ENCODE results near the gene ATF6.
A peak's percentile ranks its signal among the peaks of the same experiment; 100 is the strongest.

DNA sequence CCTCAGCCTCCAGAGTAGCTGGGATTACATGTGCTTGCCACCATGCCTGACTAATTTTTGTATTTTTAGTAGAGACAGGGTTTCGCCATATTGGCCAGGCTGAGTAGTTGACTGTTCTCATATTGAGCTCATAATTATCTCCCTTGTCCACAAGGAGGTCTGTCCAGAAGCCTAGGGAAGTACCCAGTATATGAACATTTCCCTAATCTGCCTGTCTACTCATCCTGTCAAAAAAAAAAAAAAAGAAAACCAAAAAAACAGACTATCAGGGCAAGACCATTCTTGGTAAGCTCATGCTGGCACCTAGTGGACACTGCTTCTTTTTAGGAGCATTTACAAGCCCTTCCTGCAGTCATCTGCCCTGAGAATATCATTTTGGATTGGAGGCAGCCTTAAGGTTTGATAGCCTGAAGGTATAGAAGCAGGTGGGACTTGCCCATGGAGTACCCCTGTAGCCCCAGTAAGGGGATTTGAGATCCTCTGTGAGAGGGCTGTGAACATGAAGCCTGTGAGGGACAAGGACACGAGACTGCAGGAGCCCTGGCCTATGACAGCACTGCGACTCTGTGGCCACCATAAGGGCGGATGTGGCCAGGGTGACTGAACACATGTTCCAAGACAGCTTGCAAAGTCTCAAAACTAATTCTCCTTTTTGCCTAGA is 27.4 kb upstream of the ATF6 start:
- TF ChIP-seq, protein P1, sequence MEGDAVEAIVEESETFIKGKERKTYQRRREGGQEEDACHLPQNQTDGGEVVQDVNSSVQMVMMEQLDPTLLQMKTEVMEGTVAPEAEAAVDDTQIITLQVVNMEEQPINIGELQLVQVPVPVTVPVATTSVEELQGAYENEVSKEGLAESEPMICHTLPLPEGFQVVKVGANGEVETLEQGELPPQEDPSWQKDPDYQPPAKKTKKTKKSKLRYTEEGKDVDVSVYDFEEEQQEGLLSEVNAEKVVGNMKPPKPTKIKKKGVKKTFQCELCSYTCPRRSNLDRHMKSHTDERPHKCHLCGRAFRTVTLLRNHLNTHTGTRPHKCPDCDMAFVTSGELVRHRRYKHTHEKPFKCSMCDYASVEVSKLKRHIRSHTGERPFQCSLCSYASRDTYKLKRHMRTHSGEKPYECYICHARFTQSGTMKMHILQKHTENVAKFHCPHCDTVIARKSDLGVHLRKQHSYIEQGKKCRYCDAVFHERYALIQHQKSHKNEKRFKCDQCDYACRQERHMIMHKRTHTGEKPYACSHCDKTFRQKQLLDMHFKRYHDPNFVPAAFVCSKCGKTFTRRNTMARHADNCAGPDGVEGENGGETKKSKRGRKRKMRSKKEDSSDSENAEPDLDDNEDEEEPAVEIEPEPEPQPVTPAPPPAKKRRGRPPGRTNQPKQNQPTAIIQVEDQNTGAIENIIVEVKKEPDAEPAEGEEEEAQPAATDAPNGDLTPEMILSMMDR (IDR thresholded peaks at IDR 0.05), result peak in 2 of 3 experiments; percentile 12 to 16
- no peak for TF ChIP-seq POLR2A (IDR thresholded peaks at IDR 0.05)

Measured in testis (tissue), 2 donors.